ENCODE measurements around the gene HADH. TPM values are rescaled to one million over a fixed set of nuclear protein-coding genes. Genes with fewer than 3 reads are reported as not detected.

HADH gene
- polyA plus RNA-seq, 1 of the 3 experiments (the other 2 are of a cell fraction) = 19.4 TPM

GRCh38 chr4:107988763-107989035 is 990 bp upstream of the HADH start (continued):
- TF ChIP-seq REST (IDR thresholded peaks at IDR 0.05; ENCODE audit: low read depth, low read length) = no peak
- TF ChIP-seq MEF2A (IDR thresholded peaks at IDR 0.05; ENCODE audit: borderline replicate concordance, low read depth) = no peak
- no peak for TF ChIP-seq CTCF (IDR thresholded peaks at IDR 0.05)
- TF ChIP-seq EZH2phosphoT487 (IDR thresholded peaks at IDR 0.05; ENCODE audit: borderline replicate concordance, low read depth) = no peak
- no peak for TF ChIP-seq USF2 (IDR thresholded peaks at IDR 0.05; ENCODE audit: borderline replicate concordance, low read depth, low read length)

GRCh38 chr4:107989162-107989536 is 540 bp upstream of the HADH start:
- Histone ChIP-seq H3F3A (replicated peaks; ENCODE audit: insufficient read depth) (peaks cover 3% of the 10 kb centered on the region), H3K79me2 (ENCODE audit: insufficient read depth) (peaks cover 31% of the 10 kb centered on the region), H3K4me2 (peak overlapping the region; percentile 98), H3K4me3 (ENCODE audit: low read depth in 2 of 2, low read length in 1 of 2) (peak overlapping the region; percentile 86 to 96), H3K9ac (no peak overlapping the region), H2AFZ (ENCODE audit: low read depth) (peak overlapping the region; percentile 78; the same call in 1 of the 2 replicates), H4K20me1 (ENCODE audit: insufficient read depth) (no peaks in the 10 kb centered on the region), H3K9me3 (no peaks in the 10 kb centered on the region), H3K36me3 (replicated peaks in 1 of 2; ENCODE audit: control insufficient read depth in 1 of 2, insufficient read depth in 2 of 2, low read length in 1 of 2) (no peaks in the 10 kb centered on the region), H3K4me1 (ENCODE audit: control insufficient read depth in 1 of 2, insufficient read depth in 2 of 2, low read depth in 1 of 2, low read length in 1 of 2) (peaks cover 3 to 5% of the 10 kb centered on the region in 2 experiments; a peak in 3 of 4 replicates), H3K27ac (ENCODE audit: low read depth in 2 of 2, low read length in 1 of 2) (no peak overlapping the region; a peak in 1 of 4 replicates), H3K9me2 (no peaks in the 10 kb centered on the region), H3K27me3 (ENCODE audit: insufficient read depth) (no peaks in the 10 kb centered on the region)
- 7% methylated on average over 8 of the region's 8 CpGs for WGBS (ENCODE audit: low lambda C conversion rate)
- TF ChIP-seq TEAD4 (IDR thresholded peaks at IDR 0.05; ENCODE audit: borderline replicate concordance, insufficient read depth) (no peak), NFIC (IDR thresholded peaks at IDR 0.05; ENCODE audit: borderline replicate concordance) (no peak), MAX (IDR thresholded peaks at IDR 0.05; ENCODE audit: low read depth) (no peak), MEF2A (IDR thresholded peaks at IDR 0.05; ENCODE audit: borderline replicate concordance, low read depth) (no peak), YY1 (IDR thresholded peaks at IDR 0.05; ENCODE audit: low read depth) (no peak), CTCF (IDR thresholded peaks at IDR 0.05) (no peak)
- POLR2A ChIA-PET = no interaction called here
- CTCF ChIA-PET = interaction anchor here (1.4 kb wide), 1 partner anchor 9 kb away, joined by 3 read pairs; no protein-coding TSS in a partner anchor
- no peak for DNase-seq

All from SK-N-SH (cell line).